HEK293T (cell line): ENCODE data around the gene GPR160.

Experiments used
- CTCF ChIA-PET: fragments of 350-600 bp; formaldehyde crosslinking; extraction: SDS; loops from one replicate; lab custom pipeline; 2021; ENCODE audit warnings: antibody characterized with exemption, inconsistent platforms; lab: Yijun Ruan, JAX
- POLR2A ChIA-PET: fragments of 350-600 bp; formaldehyde crosslinking; extraction: SDS; loops from one replicate; lab custom pipeline; 2020; ENCODE audit warnings: antibody characterized with exemption, inconsistent platforms; lab: Yijun Ruan, JAX
- DNase-seq: peaks from one replicate; pipeline ENCODE4 v3.0.0; 2012; ENCODE audit warnings: mixed read lengths; ENCODE audit errors: extremely low spot score
- ARNT ChIP-seq: fragments of 450-650 bp; IDR thresholded peaks from 2 replicates; pipeline ENCODE4 v1.6.1; 2017; ENCODE audit warnings: mild to moderate bottlenecking
- BHLHE40 ChIP-seq: fragments of 450-650 bp; IDR thresholded peaks from 2 replicates; pipeline ENCODE4 v1.6.1; 2016; ENCODE audit warnings: mild to moderate bottlenecking, moderate library complexity, borderline replicate concordance
- CTBP1 ChIP-seq: fragments of 450-650 bp; IDR thresholded peaks from 2 replicates; pipeline ENCODE4 v1.6.1; 2016; ENCODE audit warnings: borderline replicate concordance
- ELF4 ChIP-seq: fragments of 450-650 bp; IDR thresholded peaks from 2 replicates; pipeline ENCODE4 v1.6.1; 2017; ENCODE audit warnings: antibody characterized with exemption
- FOXA1 ChIP-seq: fragments of 450-650 bp; IDR thresholded peaks from 2 replicates; pipeline ENCODE4 v1.6.1; 2016; ENCODE audit warnings: mild to moderate bottlenecking
- FOXK2 ChIP-seq: fragments of 450-650 bp; IDR thresholded peaks from 2 replicates; pipeline ENCODE4 v1.6.1; 2016; ENCODE audit warnings: mild to moderate bottlenecking
- FOXM1 ChIP-seq: fragments of 450-650 bp; IDR thresholded peaks from 2 replicates; pipeline ENCODE4 v1.6.1; 2017; ENCODE audit warnings: mild to moderate bottlenecking, borderline replicate concordance
- HDGF ChIP-seq: fragments of 450-650 bp; IDR thresholded peaks from 2 replicates; pipeline ENCODE4 v1.6.1; 2017; ENCODE audit warnings: antibody characterized with exemption, borderline replicate concordance
- L3MBTL2 ChIP-seq: fragments of 450-650 bp; conservative IDR thresholded peaks from 2 replicates; pipeline ENCODE4 v1.6.1; 2016; ENCODE audit warnings: mild to moderate bottlenecking
- LEF1 ChIP-seq: fragments of 450-650 bp; IDR thresholded peaks from 2 replicates; pipeline ENCODE4 v1.6.1; 2017; ENCODE audit warnings: mild to moderate bottlenecking, borderline replicate concordance
- NFRKB ChIP-seq: fragments of 450-650 bp; IDR thresholded peaks from 2 replicates; pipeline ENCODE4 v1.6.1; 2016; ENCODE audit warnings: mild to moderate bottlenecking, moderate library complexity
- PKNOX1 ChIP-seq: fragments of 450-650 bp; IDR thresholded peaks from 2 replicates; pipeline ENCODE4 v1.6.1; 2016
- SP1 ChIP-seq: fragments of 450-650 bp; IDR thresholded peaks from 2 replicates; pipeline ENCODE4 v1.6.1; 2017
- SUZ12 ChIP-seq: fragments of 450-650 bp; IDR thresholded peaks from 2 replicates; pipeline ENCODE4 v1.6.1; 2016; ENCODE audit warnings: mild to moderate bottlenecking
- TARDBP ChIP-seq: fragments of 450-650 bp; IDR thresholded peaks from 2 replicates; pipeline ENCODE4 v1.6.1; 2016
- ZNF384 ChIP-seq: fragments of 450-650 bp; IDR thresholded peaks from 2 replicates; pipeline ENCODE4 v1.6.1; 2016

The GPR160 gene

GRCh38 chr3:170043506-170043905 lies 5.7 kb downstream of the GPR160 start:
- no peak for DNase-seq
- ChIA-PET CTCF (no interaction called here), POLR2A (no interaction called here)
- no peak for TF ChIP-seq L3MBTL2
- TF ChIP-seq BHLHE40 = no peak
- TF ChIP-seq FOXA1 = no peak
- TF ChIP-seq NFRKB = no peak
- TF ChIP-seq FOXK2 = no peak
- TF ChIP-seq SUZ12 = no peak
- no peak for TF ChIP-seq ELF4
- TF ChIP-seq ZNF384 = no peak
- TF ChIP-seq PKNOX1 = no peak
- TF ChIP-seq ARNT = no peak
- TF ChIP-seq LEF1 = no peak
- no peak for TF ChIP-seq SP1
- TF ChIP-seq HDGF = no peak
- no peak for TF ChIP-seq FOXM1
- no peak for TF ChIP-seq TARDBP
- no peak for TF ChIP-seq CTBP1

GRCh38 chr3:170044271-170044670 lies 6.5 kb downstream of the GPR160 start:
- no peak for DNase-seq
- POLR2A ChIA-PET = no interaction called here
- CTCF ChIA-PET = no interaction called here
- TF ChIP-seq ELF4 = no peak
- no peak for TF ChIP-seq SUZ12
- TF ChIP-seq CTBP1 = no peak
- TF ChIP-seq FOXK2 = no peak
- no peak for TF ChIP-seq ZNF384
- no peak for TF ChIP-seq HDGF
- no peak for TF ChIP-seq L3MBTL2
- no peak for TF ChIP-seq NFRKB
- TF ChIP-seq TARDBP = no peak
- TF ChIP-seq FOXM1 = no peak
- no peak for TF ChIP-seq PKNOX1

GRCh38 chr3:170044795-170045244 lies 7.0 kb downstream of the GPR160 start:
- POLR2A ChIA-PET = no interaction called here
- TF ChIP-seq FOXM1 (no peak), CTBP1 (no peak), BHLHE40 (no peak), FOXA1 (no peak), ARNT (no peak), NFRKB (no peak), FOXK2 (no peak), L3MBTL2 (no peak), PKNOX1 (no peak), SP1 (no peak), SUZ12 (no peak), ELF4 (no peak)
- CTCF ChIA-PET = no interaction called here
- DNase-seq = no peak

- POLR2A ChIA-PET = no interaction called here
- TF ChIP-seq CTBP1 = no peak
- CTCF ChIA-PET = no interaction called here
- DNase-seq = no peak
Measured at GRCh38 chr3:170046269-170047132, 8.7 kb downstream of the GPR160 start.

GRCh38 chr3:170047133-170047404 lies 9.3 kb downstream of the GPR160 start:
- DNase-seq = no peak
- ChIA-PET POLR2A (no interaction called here), CTCF (no interaction called here)
- no peak for TF ChIP-seq ZNF384

- no peak for DNase-seq
- ChIA-PET POLR2A (no interaction called here), CTCF (interaction anchor here (0.6 kb wide), 1 partner anchor 84 kb away, joined by 4 read pairs; no protein-coding TSS in a partner anchor)
- TF ChIP-seq LEF1 = no peak
- TF ChIP-seq SUZ12 = no peak
- TF ChIP-seq HDGF = no peak
- no peak for TF ChIP-seq NFRKB
- TF ChIP-seq BHLHE40 = no peak
- TF ChIP-seq FOXK2 = no peak
- TF ChIP-seq PKNOX1 = no peak
- no peak for TF ChIP-seq TARDBP
- no peak for TF ChIP-seq L3MBTL2
- no peak for TF ChIP-seq CTBP1
Measured at GRCh38 chr3:170049146-170050000, 11.6 kb downstream of the GPR160 start.
